RKO (cell line): ENCODE data around the gene A4GALT.
"Not testable (repeated sequence)": the region's sequence is repeated elsewhere in the genome, so short reads cannot be mapped to it uniquely, and the experiment has no call there.

ENCODE experiments used
- DNase-seq: peaks from one replicate; pipeline ENCODE4 v3.0.0-alpha.2; 2016; ENCODE audit warnings: low spot score

Gene A4GALT

DNA sequence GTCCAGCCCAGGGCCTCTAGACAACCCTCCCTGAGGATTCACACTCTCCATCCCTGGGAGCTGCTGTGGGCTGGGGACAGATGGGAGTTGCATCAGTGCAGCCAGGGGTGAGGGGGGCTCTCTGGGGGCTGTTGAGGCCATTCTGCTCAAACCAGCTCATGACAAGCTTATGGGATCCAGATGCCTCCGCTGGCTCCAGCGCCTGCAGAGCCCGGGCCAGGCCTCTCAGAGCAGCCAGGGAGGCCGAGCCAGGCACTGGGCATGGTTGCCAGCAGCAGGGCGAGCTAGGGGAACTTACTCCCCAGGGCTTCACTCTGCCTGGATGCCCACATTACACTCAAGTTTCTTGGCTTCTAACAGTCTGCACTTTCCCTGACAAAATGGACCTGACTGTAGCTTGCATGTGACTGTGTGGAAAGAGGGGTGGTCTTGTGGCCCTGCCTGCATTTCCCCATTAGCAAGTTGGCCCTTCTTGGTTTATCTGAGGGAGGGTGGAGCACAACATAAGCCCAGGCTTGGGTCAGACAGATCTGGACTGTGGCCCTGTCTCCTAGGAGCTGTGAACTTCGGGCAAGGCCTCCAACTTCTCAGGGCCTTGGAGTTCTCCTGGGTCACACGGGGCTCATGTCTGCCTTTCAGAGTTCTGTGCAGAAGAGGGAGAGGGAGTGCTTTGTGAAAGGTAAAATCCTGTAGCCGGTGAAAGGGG, 36.9 kb downstream of the A4GALT start:
- DNase-seq, result no peak

DNA sequence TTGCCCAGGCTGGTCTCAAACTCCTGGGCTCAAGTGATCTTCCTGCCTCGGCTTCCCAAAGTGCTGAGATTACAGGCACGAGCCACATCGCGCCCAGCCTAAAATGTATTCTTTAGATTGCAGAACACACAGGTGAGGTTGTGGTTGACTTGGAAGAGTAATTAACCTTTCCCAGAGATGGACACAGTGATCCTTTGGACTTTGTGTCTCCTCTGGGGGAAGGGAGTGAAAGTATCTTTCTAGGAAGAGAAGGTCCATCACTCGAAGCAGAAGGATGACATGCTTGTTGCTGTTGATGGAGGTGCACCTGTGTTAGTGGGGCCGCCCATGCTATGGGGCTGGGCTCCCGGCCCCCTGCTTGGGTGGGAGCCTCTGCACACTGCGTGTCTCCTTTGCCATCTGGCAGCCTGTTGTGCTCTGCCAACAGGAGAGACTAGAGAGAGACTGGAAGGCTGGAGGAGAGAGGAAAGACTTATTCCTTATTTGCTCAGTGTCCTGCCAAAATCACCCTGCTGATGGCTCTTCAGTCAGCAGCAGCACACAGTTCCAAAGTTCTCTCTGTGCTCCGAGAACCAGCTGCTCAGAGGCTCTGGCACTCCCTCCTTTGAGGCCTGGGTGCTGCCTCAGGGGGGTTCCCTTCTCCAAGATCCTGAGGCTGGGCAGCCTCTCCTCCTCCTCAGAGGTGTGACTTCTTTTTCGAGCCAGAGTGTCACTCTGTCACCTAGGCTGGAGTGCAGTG, 38.4 kb downstream of the A4GALT start:
- no peak for DNase-seq

DNA sequence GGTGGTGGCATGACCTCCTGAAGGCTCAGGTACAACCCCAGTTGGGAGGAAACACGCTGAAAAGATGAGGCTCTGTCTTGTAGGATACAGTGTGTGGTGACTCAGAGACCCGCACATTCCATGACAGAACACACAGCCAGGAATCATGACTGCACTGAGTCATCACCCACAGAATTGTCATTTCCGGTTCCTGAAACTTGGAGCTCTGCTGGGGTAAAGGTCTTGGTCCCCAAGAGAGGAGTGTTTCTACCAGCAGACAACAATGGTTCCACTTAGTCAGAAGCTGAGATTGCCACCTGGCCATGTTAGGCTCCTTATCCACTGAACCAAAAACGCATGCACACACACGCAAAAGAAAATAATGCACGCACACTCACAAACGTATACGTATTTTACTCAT, 40.0 kb downstream of the A4GALT start:
- peak; percentile 97 for DNase-seq

DNA sequence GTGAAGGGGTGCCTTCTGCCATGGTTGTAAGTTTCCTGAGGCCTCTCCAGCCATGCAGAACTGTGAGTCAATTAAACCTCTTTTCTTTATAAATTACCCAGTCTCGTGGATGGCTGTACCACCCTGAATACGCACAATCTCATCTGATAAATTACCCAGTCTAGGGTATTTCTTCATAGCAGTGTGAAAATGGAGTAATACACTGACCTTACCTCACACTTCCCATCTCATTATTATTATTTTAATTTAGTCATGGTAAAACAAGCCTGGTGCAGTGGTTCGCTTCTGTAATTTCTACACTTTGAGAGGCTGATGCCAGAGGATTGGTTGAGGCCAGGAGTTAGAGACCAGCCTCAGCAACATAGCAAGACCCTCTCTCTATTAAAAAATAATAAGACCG, 41.0 kb downstream of the A4GALT start:
- DNase-seq, result no peak

DNA sequence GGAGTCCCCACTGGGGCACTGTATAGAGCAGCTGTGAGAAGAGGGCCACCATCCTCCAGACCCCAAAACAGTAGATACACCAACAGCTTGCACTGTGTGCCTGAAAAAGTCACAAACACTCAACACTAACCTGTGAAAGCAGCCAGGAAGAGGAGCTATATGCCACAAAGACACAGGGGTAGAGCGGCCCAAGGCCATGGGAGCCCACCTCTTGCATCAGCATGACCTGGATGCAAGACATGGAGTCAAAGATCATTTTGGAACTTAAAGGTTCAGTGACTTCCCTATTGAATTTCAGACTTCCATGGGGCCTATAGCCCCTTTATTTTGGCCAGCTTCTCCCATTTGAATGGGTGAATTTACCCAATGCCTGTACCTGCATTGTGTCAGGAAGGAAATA, 41.8 kb downstream of the A4GALT start:
- DNase-seq, result no peak

DNA sequence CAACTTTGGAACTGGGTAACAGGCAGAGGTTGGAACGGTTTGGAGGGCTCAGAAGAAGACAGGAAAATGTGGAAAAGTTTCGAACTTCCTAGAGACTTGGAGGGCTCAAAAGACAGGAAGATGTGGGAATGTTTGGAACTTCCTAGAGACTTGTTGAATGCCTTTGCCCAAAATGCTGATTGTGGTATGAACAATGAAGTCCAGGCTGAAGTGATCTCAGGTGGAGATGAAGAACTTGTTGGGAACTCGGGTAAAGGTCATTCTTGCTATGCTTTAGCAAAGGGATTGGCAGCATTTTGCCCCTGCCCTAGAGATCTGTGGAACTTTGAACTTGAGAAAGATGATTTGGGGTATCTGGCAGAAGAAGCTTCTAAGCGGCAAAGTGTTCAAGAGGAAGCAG, 42.7 kb downstream of the A4GALT start:
- not testable (repeated sequence) for DNase-seq

DNA sequence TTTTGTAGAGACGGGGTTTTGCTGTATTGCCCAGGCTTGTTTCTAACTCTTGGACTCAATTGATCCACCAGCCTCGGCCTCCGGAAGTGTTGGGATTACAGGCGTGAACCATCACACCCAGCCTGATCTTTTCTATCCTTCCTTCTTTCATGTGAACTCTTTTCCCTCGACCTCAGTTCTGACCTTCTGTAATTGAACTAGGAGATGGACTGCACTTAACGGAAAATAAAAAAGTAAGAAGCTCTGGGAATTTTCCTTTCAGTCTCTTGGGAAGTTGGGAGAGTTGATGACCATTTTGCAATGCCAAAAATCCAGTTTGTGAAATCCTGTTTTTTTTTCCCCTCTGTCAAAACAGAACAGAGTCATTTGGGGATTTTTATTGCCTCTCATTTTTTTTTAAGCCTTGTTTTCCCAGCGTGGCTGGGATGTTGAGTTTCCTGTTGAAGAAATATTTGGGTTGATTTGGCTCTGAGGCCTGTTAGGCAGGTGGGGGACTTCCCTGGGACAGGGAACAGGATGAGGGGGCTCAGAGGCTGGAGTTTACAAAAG, 44.5 kb downstream of the A4GALT start:
- no peak for DNase-seq

DNA sequence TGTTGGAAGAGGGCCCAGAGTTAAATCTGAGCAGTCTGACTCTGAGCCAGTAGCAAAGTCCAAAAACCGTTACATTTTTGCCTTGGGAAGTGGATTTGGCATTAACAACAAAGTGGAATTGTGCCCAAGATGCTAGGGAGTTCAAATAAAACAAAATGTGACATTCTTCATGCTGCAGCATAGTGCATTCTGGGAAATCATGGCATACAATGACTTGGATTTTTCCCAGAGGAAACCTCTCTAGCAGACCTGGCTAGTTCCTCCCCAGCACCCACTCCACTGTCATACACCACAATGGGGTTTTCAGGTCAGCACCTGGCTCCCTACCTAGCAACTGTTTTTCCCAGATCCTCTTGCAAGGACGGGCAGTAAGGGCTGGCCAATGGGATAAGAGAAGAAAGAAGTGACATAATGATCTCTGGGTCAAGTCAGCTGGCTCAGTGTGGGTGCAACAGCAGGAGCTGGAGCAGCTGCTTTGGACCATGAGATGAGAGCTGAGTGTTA, 46.7 kb downstream of the A4GALT start:
- DNase-seq, result no peak

DNA sequence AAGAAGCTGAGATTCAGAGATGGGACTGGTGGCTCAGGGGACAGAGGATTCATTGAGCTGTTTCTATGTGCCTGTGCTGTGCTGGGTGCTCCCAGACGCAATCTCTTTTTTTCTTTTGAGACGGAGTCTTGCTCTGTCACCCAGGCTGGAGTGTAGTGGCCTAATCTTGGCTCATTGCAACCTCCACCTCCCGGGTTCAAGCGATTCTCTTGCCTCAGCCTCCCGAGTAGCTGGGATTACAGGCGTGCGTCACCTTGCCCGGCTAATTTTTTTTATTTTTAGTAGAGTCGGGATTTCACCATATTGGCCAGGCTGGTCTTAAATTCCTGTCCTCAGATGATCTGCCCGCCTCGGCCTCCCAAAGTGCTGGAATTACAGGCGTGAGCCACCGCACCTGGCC, 47.6 kb downstream of the A4GALT start:
- DNase-seq, result not testable (repeated sequence)

DNA sequence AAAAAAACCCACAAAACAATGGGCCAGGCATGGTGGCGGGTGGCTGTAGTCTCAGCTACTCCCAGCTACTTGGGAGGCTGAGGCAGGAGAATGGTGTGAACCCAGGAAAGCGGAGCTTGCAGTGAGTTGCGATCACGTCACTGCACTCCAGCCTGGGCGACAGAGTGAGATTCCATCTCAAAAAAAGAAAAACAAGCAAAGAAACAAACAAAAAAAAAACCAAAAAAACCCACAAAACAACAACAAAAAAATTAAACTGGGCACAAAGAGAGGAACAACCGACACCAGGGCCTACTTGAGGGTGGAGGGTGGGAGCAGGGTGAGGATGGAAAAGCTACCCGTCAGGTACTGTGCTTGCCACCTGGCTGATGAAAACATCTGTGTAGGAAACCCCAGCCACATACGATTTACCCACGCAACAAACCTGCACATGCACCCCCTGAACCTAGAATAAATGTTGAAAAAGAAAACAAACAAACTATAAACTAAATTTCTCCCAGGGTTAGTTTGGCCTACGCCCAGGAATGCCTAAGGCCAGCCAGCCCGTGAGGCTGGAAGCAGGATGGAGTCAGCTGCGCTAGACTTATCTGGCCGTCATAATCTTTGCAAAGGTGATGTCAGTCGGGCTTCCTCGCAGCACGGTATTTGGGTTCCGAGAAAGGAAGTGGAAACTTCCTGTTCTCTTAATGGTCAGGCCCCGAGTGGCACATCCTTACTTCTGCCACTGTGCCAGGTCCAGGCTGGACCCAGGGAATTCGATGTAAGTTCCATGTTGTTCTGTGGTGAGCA, 49.6 kb downstream of the A4GALT start:
- DNase-seq, result no peak

DNA sequence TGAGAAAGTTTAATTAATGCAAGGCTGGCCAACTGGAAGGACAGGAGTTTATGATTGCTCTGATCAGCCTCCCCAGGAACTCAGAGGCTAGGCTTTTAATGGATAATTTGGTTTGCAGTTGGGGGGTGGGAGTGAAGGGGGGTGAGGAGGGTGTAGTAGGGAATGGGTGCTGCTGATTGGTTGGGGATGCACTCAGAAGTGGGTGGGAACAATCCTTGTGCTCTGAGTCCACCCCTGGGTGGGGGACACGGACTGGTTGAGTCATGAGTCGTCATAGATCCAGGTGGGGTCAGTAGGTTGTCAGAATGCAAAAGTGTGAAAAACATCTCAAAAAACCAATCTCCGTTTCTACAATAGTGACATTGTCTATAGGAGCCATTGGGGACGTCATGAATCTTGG, 50.6 kb downstream of the A4GALT start:
- DNase-seq, result no peak

DNA sequence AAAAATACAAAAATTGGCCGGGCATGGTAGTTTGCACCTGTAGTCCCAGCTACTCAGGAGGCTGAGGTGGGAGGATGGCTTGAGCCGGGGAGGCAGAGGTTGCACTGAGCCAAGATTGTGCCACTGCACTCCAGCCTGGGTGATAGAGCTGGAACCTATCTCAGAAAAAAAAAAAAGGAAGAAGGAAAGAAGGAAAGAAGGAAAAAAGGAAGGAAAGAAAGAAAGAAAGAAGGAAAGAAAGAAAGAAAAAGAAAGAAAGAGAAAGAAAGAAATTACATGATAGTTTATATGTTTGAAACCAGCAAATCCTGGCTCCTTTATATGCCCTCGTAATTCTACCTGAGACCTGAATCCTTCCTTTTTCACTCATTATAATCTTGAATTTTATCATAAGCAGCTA, 54.3 kb downstream of the A4GALT start:
- DNase-seq, result not testable (repeated sequence)

DNA sequence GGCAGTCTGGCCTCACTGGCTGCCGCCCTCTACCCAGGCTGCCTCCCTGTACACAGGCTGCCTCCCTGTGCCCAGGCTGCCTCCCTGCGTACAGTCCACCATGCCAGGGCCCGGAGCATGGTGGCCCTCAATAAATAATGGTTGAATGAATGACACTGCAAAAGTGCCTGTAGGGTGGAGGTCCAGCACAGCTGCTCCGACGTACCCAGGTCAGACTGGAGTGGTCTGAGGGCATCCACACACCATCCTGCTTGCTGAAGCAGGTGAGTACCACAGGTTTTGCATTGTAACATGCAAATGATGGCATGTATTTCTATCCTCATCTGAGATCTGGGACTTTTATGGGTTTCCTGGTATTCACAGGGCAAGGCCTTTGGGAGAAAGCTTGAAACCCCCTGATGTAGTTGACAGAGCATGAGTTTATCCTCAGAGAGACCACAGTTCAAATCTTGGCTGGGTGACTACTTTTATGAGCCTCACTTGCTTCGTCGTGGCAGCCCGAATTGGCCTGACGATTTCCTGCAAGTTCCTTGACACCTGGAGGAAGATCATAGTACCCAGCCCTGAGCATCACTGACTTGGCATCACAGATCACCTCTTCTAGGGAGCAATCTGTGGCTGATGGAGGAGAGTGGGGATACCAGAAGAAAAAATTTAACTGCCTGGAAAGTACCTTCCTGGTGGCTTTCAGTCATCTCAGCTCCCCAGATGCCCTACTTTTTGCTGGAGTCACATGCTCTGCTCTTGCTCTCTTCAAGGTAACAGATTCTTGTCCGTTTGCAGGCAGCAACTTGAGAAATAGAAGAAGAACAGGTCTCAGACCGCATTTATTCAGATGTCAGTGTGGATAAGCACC, 55.5 kb downstream of the A4GALT start:
- no peak for DNase-seq

DNA sequence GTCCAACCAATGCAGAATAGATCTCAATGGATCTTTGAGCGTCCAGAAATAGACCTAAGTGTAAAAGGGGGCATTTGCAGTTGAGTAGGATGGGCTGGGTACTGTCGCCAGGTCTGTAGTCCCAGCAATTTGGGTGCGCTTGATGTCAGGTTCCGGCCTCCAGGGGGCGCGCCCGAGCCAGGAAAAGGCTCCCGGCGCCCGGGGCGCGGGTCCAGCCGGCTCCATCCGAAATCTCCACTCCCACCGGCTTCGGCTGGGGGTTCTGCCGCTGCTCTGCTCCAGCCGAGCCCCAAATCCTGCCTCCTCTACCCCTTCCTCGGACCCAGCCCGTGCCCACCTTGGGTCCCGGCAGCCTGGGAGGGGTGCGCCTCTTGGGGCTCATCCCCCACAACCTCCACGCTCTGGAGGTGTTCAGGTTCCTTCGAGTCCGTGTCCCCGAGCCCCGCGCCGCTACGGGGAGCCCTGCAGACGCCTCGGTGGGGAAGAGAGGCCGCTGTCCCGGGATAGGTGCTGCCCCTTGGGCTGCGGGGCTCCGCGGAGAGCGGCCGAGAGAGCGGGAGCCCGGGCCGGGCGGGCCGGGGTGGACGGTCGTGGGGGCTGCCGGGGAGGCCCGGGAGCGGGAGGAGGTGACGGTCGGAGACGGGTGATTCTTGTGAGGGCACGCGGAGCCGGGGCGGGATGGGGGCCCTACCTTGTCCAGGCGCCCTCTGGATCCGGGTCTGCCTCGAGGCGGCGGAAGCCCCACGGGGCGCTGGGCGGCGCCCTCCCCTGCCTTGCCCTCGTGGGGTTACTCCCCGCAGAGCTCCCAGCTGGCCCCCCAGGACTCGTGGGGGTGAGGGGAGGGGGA, 58.5 kb downstream of the A4GALT start:
- peak; percentile 61 for DNase-seq

DNA sequence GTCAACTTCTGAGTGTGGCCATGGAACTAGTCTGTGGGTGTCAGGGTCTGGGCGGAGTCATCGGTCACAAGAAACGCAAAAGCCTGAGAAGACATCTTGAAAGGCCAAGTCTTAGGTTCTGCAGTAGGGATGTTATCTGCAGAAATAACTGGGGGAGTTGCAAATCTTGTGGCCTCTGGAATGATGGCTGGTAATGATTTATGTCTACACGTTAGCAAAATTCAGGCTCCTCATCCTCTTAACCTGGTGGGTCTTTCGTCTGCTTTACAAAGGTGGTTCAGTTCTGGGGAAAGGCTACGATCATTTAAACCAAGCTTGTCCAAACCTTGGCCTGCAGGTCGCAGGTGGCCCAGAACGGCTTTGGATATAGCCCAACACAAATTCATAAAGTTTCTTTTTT, 64.1 kb downstream of the A4GALT start:
- DNase-seq, result no peak

DNA sequence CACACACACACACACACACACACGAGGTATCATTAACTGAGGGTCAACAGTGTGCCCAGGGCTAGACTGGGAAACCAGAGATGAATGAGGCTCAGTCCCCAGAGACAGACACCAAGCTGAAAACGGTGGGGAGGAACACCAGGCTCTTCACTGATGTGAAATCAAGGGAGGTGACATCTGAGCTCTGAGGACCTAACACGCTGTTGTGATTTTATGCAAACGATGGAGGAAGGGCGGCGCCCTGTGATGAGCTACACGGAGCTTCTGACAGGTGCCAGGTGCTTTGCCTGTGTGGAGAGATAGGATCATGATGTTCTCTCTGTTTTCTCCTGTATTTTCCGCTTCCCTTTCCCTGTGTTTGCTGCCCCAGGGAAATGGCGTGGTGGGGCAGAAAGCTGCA, 65.0 kb downstream of the A4GALT start:
- DNase-seq, result no peak

DNA sequence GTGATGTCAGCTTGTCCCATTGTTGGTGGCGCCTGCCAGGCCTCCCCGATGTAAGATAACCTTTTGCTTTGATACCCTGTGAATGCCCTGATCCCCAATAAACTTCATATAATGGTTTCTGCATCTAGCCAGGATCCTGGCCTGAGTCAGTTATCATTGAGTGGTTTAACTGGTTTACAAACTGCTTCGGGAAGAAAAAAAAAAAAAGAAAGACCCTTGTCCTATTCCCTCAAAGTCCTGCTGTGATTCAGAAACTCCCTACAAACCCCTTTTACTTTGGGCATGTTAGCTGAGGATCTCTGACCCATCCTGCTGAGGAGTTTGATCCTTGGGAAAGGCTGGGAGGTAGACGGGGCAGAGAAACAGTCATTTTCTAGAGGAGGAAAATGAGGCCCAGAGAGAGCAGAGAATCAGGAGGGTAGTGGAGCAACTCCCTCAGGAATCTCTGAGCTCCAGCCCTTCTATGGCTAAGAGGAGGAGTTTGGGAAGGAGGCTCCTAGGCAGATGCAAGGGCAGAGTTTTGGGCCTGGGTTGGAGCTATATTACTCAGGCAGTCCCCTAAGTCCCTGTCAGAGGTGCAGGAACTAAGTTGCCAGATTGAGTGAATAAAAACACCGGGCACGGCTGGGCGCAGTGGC, 66.1 kb downstream of the A4GALT start:
- DNase-seq, result no peak

DNA sequence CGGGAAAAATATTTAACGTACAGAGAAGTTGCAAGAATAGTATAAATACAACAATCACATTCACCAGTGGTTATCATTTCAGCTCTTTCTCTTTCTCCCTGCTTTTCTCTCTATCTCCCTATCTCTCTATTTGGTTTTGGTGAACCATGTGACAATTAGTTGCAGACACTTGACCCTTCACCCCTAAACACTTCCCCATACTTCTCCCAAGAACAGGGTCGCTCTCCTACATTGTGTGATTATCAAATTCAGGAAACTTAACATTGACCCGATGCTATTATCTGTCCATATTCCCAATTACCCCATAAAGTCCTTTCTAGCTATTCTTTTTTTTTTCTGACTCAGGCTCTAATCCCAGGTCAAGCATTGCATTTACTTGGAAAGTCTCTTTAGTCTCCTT, 66.7 kb downstream of the A4GALT start:
- DNase-seq, result no peak

DNA sequence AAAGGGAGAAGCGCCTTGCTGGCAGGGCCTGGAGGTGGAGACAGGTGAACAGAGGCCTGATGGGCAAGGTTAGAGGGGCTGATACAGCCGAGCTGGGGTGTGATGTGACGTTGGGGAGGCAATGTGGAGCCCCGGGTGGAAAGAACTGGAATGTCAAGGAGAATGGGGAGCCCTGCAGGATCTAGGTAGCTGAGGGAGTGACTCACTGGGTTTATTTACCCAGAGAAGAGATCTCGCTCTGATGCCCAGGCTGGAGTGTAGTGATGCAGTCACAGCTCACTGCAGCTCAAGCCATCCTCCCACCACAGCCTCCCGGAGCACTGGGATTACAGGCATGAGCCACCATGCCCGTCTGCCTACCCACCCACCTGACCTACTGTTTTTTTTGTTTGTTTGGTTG, 69.5 kb downstream of the A4GALT start:
- peak; percentile 73 for DNase-seq
